H1 (cell line): ENCODE data around the gene SBF1. TPM values are rescaled to one million over a fixed set of nuclear protein-coding genes. Genes with fewer than 3 reads are reported as not detected.

ENCODE experiments used
- CTCF ChIA-PET: fragments of 300-600 bp; sonication (Branson Sonifier 250); formaldehyde crosslinking; loops from one replicate; lab custom pipeline; 2021; ENCODE audit not compliant: partially characterized antibody; lab: Charles Lee
- POLR2A ChIA-PET: fragments of 300-600 bp; sonication (Branson Sonifier 250); formaldehyde crosslinking; loops from one replicate; lab custom pipeline; 2021; ENCODE audit warnings: inconsistent platforms; ENCODE audit not compliant: partially characterized antibody; lab: Charles Lee
- DNase-seq, 2 experiments: peaks; one replicate each; pipeline versions ENCODE4 v3.0.0 to v3.0.0-alpha.2; 2010 to 2022; ENCODE audit warnings: low spot score in 2 of 2, low read depth in 1 of 2, mixed read lengths in 1 of 2
- FAIRE-seq: peaks from 2 replicates; lab custom pipeline; 2011; peaks lifted over from hg19 to GRCh38; lab: Jason Lieb, UNC
- H2AFZ ChIP-seq: 2 replicates; pipeline ENCODE4 v1.8.1; 2012; ENCODE audit warnings: low read length, inconsistent platforms
- H2AK5ac ChIP-seq: 2 replicates; pipeline ENCODE4 v1.6.1; 2013; ENCODE audit warnings: low read depth, low read length
- H2BK120ac ChIP-seq: replicated peaks from 2 replicates; pipeline ENCODE3; 2013; ENCODE audit warnings: low read depth, low read length, inconsistent platforms
- H2BK12ac ChIP-seq: 2 replicates; pipeline ENCODE4 v1.6.1; 2013; ENCODE audit warnings: low read depth, low read length
- H2BK15ac ChIP-seq: 2 replicates; pipeline ENCODE4 v1.6.1; 2013; ENCODE audit warnings: low read length
- H2BK20ac ChIP-seq: 2 replicates; pipeline ENCODE4 v1.6.1; 2013; ENCODE audit warnings: low read length
- H2BK5ac ChIP-seq: 2 replicates; pipeline ENCODE4 v1.6.1; 2013; ENCODE audit warnings: low read depth, low read length
- H3K14ac ChIP-seq: 2 replicates; pipeline ENCODE4 v1.6.1; 2013; ENCODE audit warnings: inconsistent platforms; ENCODE audit not compliant: insufficient read length
- H3K18ac ChIP-seq: 2 replicates; pipeline ENCODE4 v1.6.1; 2013; ENCODE audit warnings: low read length; ENCODE audit errors: extremely low read depth
- H3K23ac ChIP-seq: 2 replicates; pipeline ENCODE4 v1.6.1; 2013; ENCODE audit warnings: inconsistent platforms; ENCODE audit not compliant: insufficient read length
- H3K23me2 ChIP-seq: 2 replicates; pipeline ENCODE4 v1.6.1; 2013; ENCODE audit warnings: low read depth, low read length
- H3K27ac ChIP-seq: 2 replicates; pipeline ENCODE4 v1.6.1; 2011; ENCODE audit warnings: low read depth, low read length, inconsistent platforms
- H3K27me3 ChIP-seq, 4 experiments: replicated peaks in 1 of 4; 1 replicate in 1 of 4; 2 replicates in 3 of 4; pipeline versions ENCODE4 v1.6.1 to v1.8.1; 2011 to 2013; ENCODE audit warnings: low read length in 3 of 4, mild to moderate bottlenecking in 3 of 4, inconsistent platforms in 2 of 4, mixed read lengths in 2 of 4, moderate library complexity in 1 of 4; ENCODE audit not compliant: control insufficient read depth in 3 of 4, insufficient read depth in 3 of 4; ENCODE audit errors: extremely low read depth in 1 of 4
- H3K36me3 ChIP-seq, 4 experiments: 2 replicates each; pipeline versions ENCODE4 v1.6.1 to v1.8.1; 2011 to 2013; ENCODE audit warnings: mild to moderate bottlenecking in 4 of 4, low read length in 3 of 4, moderate library complexity in 2 of 4, control low read depth in 1 of 4, inconsistent platforms in 1 of 4; ENCODE audit not compliant: insufficient read depth in 4 of 4, control insufficient read depth in 2 of 4
- H3K4ac ChIP-seq: replicated peaks from 2 replicates; pipeline ENCODE3; 2013; ENCODE audit warnings: low read length, low read depth, mixed read lengths, inconsistent platforms; ENCODE audit not compliant: insufficient read length
- H3K4me1 ChIP-seq, 4 experiments: replicated peaks in 1 of 4; 1 replicate in 1 of 4; 2 replicates in 3 of 4; pipeline versions ENCODE4 v1.6.1 to v1.8.1; 2011 to 2013; ENCODE audit warnings: low read length in 3 of 4, inconsistent platforms in 2 of 4, mixed read lengths in 1 of 4; ENCODE audit not compliant: insufficient read depth in 4 of 4, control insufficient read depth in 3 of 4
- H3K4me2 ChIP-seq, 2 experiments: 2 replicates each; pipeline versions ENCODE4 v1.6.1 to v1.8.1; 2011 to 2013; ENCODE audit warnings: low read depth in 2 of 2, low read length in 2 of 2, control low read depth in 1 of 2, inconsistent platforms in 1 of 2, mild to moderate bottlenecking in 1 of 2; ENCODE audit not compliant: insufficient read depth in 1 of 2
- H3K4me3 ChIP-seq, 4 experiments: fragments of 200-600, 300-600 bp in 1 of 4; sonication (generic), shearing (Covaris generic), sonication (Bioruptor Twin) in 1 of 4; 2 replicates each; pipeline versions ENCODE4 v1.5.1 to v1.8.1; 2011 to 2016; ENCODE audit warnings: low read length in 4 of 4, low read depth in 3 of 4, control low read depth in 2 of 4, inconsistent platforms in 2 of 4, mild to moderate bottlenecking in 2 of 4, mixed read lengths in 1 of 4, moderate library complexity in 1 of 4; ENCODE audit not compliant: insufficient read depth in 2 of 4; ENCODE audit errors: extremely low read depth in 1 of 4
- H3K56ac ChIP-seq: replicated peaks from 2 replicates; pipeline ENCODE3; 2013; ENCODE audit warnings: low read depth, mild to moderate bottlenecking, mixed read lengths, low read length, inconsistent platforms; ENCODE audit not compliant: insufficient read length
- H3K79me1 ChIP-seq: 2 replicates; pipeline ENCODE4 v1.6.1; 2013; ENCODE audit warnings: low read depth, low read length, control low read depth
- H3K79me2 ChIP-seq, 2 experiments: 2 replicates each; pipeline versions ENCODE4 v1.6.1 to v1.8.1; 2012 to 2013; ENCODE audit warnings: low read length in 2 of 2, mild to moderate bottlenecking in 2 of 2, inconsistent platforms in 1 of 2; ENCODE audit not compliant: insufficient read depth in 2 of 2, control insufficient read depth in 1 of 2
- H3K9ac ChIP-seq, 4 experiments: replicated peaks in 1 of 4; 1 replicate in 1 of 4; 2 replicates in 3 of 4; pipeline versions ENCODE4 v1.6.1 to v1.8.1; 2011 to 2013; ENCODE audit warnings: low read depth in 3 of 4, low read length in 3 of 4, control low read depth in 2 of 4, mild to moderate bottlenecking in 2 of 4, moderate library complexity in 2 of 4, inconsistent platforms in 1 of 4; ENCODE audit errors: extremely low read depth in 1 of 4
- H3K9me3 ChIP-seq, 2 experiments: 2 replicates each; pipeline versions ENCODE4 v1.6.1 to v1.8.1; 2012 to 2013; ENCODE audit warnings: mild to moderate bottlenecking in 2 of 2, moderate library complexity in 2 of 2, control low read depth in 1 of 2, inconsistent platforms in 1 of 2, low read depth in 1 of 2, low read length in 1 of 2, mixed read lengths in 1 of 2; ENCODE audit not compliant: insufficient read depth in 2 of 2
- H4K20me1 ChIP-seq, 2 experiments: replicated peaks in 1 of 2; 2 replicates each; pipeline versions ENCODE3 to v1.8.1; 2011 to 2013; ENCODE audit warnings: inconsistent platforms in 2 of 2, low read length in 2 of 2, mild to moderate bottlenecking in 1 of 2; ENCODE audit not compliant: insufficient read depth in 2 of 2, control insufficient read depth in 1 of 2
- H4K5ac ChIP-seq: 2 replicates; pipeline ENCODE4 v1.6.1; 2013; ENCODE audit warnings: low read length, low read depth, mixed read lengths, inconsistent platforms; ENCODE audit not compliant: insufficient read length
- H4K8ac ChIP-seq: 2 replicates; pipeline ENCODE4 v1.8.0; 2013; ENCODE audit warnings: mild to moderate bottlenecking, moderate library complexity, low read length, inconsistent platforms; ENCODE audit not compliant: insufficient read depth; ENCODE audit errors: extremely low read depth
- H4K91ac ChIP-seq: replicated peaks from 2 replicates; pipeline ENCODE3; 2013; ENCODE audit warnings: low read length, mixed read lengths, inconsistent platforms; ENCODE audit not compliant: insufficient read length
- MAFK ChIP-seq: IDR thresholded peaks from 2 replicates; pipeline ENCODE4 v1.6.1; 2012; ENCODE audit warnings: low read depth, mild to moderate bottlenecking, improper control_type of control experiment, low read length
- POLR2AphosphoS5 ChIP-seq: IDR thresholded peaks from 2 replicates; pipeline ENCODE4 v1.6.1; 2011; ENCODE audit warnings: low read depth, low read length
- WGBS, 2 experiments: shearing (Covaris generic) in 1 of 2; methylation state at CpG; one replicate each; pipeline versions ENCODE4 v1.1.6 to v1.1.7; 2013 to 2015; ENCODE audit warnings: low lambda C conversion rate in 2 of 2, mixed read lengths in 2 of 2, inconsistent platforms in 1 of 2, low coverage in 1 of 2, missing lambda C conversion rate in 1 of 2; ENCODE audit not compliant: insufficient replicate concordance in 2 of 2, insufficient coverage in 1 of 2, insufficient read length in 1 of 2; ENCODE audit errors: extremely low coverage in 1 of 2, missing lambda C conversion rate in 1 of 2; 5-methylcytosine and 5-hydroxymethylcytosine counted together
- polyA plus RNA-seq, 7 experiments: library from polyadenylated mRNA; depleted of rRNA in 3 of 7; stranded (reverse) in 5 of 7; unstranded in 2 of 7; fragments of >200 nt in 5 of 7; fragments of 200-250 nt in 2 of 7; gene quantifications; 1 replicate in 5 of 7; 2 replicates in 1 of 7; 4 replicates in 1 of 7; pipeline versions ENCODE4 v1.2.1 to v1.2.3, GENCODE V29; 2011 to 2013; ENCODE audit warnings: missing spikeins in 2 of 7, mixed read lengths in 2 of 7
- total RNA-seq: library from RNA; stranded (reverse); fragmentation: NEBNext Ultra II Directional; extraction: Animal tissue kit (Norgen Biotek cat#: 25700); gene quantifications from 2 replicates; pipeline ENCODE4 v1.2.1, GENCODE V29; 2021

The SBF1 gene
- total and polyA plus RNA-seq, 2 of the 8 experiments (the other 6 are each of a cell fraction or from before 2014, with no cell fraction given) = 29.1 to 71.5 TPM

DNA sequence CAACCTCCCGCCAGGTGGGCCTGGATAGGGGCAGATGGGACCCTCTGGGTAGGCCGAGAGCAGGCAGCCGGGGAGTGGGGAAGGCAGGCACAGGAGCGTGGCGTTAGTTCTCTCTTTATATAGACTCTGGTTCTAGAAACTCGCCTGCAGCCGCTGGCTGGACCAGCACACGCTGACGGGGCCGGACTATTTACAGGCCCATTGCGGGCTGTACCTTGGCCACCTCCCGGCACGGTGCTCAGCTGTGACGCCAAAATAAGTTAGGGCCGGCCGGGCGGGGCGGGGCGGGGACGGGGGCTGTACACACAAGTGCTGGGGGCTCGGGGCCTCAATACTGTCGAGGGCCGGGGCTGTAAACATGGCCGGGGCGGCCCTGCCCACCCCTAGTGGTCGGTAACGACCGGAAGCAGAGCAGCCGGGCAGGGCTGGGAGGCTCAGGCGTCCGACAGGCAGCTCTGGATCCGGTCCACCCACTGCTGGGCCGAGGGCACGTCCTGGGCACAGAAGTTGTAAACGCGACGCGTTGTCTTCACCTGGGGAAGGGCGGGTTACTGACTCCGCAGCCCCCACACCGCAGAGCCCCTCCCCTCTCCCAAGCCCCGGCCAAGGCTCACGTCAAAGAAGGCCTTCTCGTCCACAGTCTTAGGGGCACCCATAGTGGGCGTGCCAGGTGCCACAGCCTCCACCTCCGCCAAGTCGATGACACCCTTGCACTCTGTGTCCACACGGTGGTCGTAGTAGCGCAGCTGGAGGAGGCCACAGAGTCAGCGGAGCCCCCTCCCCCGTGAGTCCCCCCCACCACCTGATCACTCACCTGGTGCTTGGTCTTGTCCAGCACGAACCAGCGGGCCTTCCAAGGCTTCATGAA is 27.9 kb downstream of the SBF1 start:
- WGBS, 2 experiments = 89% methylated on average over 26 of the region's 54 CpGs; no CpG with 5 or more reads in 1 of the 2 experiments

More for the DNA sequence above, 27.9 kb downstream of the SBF1 start:
- no peaks in the 10 kb centered on the region for H3K23me2 ChIP-seq
- no peaks in the 10 kb centered on the region for H3K79me1 ChIP-seq
- H3K14ac ChIP-seq = no peak overlapping the region
- H4K20me1 ChIP-seq = peaks cover 18 to 23% of the 10 kb centered on the region in 2 experiments
- no peak overlapping the region for H2BK12ac ChIP-seq
- DNase-seq = no peak
- no peak overlapping the region for H3K4me2 ChIP-seq
- no peak overlapping the region for H3K9ac ChIP-seq
- peak overlapping the region; percentile 25 for H4K8ac ChIP-seq
- no peak for FAIRE-seq
- H3K4me3 ChIP-seq = no peak overlapping the region
- H4K91ac ChIP-seq = no peak overlapping the region
- no peak overlapping the region for H2BK20ac ChIP-seq
- H2AFZ ChIP-seq = no peak overlapping the region
- no peak overlapping the region for H3K18ac ChIP-seq
- CTCF ChIA-PET = interaction anchor here (0.5 kb wide), 1 partner anchor 44 kb away, joined by 3 read pairs; no protein-coding TSS in a partner anchor
- peaks cover 7 to 17% (median 11%) of the 10 kb centered on the region in 4 experiments; a peak in 6 of 8 replicates for H3K36me3 ChIP-seq
- no peaks in the 10 kb centered on the region for H3K79me2 ChIP-seq
- H3K27ac ChIP-seq = no peak overlapping the region
- H2BK5ac ChIP-seq = no peak overlapping the region
- H3K4me1 ChIP-seq = peaks cover 0 to 9% (median 4%) of the 10 kb centered on the region in 4 experiments; a peak in 5 of 7 replicates
- H2BK120ac ChIP-seq = no peak overlapping the region
- H3K56ac ChIP-seq = no peak overlapping the region
- H3K4ac ChIP-seq = no peak overlapping the region
- no peak overlapping the region for H2BK15ac ChIP-seq
- no peak overlapping the region for H4K5ac ChIP-seq
- POLR2A ChIA-PET = interaction anchor here (0.5 to 1.7 kb wide), 3 partner anchors 20 to 259 kb away, joined by 4 read pairs; partner anchors contain the start of gene SCO2
- no peaks in the 10 kb centered on the region for H3K9me3 ChIP-seq
- no peak overlapping the region for H3K23ac ChIP-seq
- H2AK5ac ChIP-seq = no peak overlapping the region
- H3K27me3 ChIP-seq = no peaks in the 10 kb centered on the region
- TF ChIP-seq MAFK (no peak), POLR2AphosphoS5 (0 out of 2 replicates have a peak, but pooled peaks have one; percentile 15)
